GM23248 (cell line): ENCODE results near the gene BCL2.

ENCODE experiments used
- EZH2 ChIP-seq: fragments of 200-600 bp; sonication (generic); IDR thresholded peaks from 2 replicates; pipeline ENCODE4 v1.6.1; 2018; ENCODE audit warnings: antibody characterized with exemption, mild to moderate bottlenecking; ENCODE audit not compliant: insufficient read depth, poor library complexity, severe bottlenecking
- EZH2phosphoT487 ChIP-seq: fragments of 200-600 bp; sonication (generic); IDR thresholded peaks from 2 replicates; pipeline ENCODE4 v1.6.1; 2018; ENCODE audit warnings: antibody characterized with exemption, moderate library complexity, mild to moderate bottlenecking, low read depth; ENCODE audit not compliant: insufficient read depth

DNA sequence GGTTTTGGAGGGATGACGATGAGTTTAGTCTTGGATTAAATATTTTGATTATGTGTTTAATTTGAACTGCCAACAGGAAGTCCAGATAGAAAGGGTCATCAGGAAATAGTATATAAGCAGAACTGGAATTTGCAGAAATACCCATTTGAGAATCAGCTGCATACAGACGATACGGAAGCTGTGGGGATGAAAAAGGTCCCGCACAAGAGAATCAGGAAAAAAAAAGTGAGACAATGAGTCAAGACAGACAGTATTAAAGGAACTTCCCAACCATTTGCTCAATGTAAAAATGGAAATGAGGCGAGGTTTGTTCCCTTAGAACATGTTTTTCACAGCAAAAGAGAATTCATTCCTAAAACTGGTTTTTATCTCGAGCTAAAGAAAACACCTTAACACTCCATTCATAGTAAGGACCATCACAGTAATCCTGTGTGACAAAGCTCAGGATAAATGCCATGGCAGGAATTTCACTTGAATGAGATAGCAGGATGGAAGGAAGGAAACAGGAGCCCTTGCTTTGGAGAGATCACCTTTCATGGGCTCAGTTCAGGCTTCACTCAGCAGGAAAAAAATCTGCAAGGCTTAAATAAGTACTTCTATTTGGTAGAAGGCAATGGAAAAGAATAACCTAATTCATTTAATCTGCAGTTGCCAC is 29.3 kb downstream of the BCL2 start:
- TF ChIP-seq EZH2, result no peak
- no peak for TF ChIP-seq EZH2phosphoT487
